ENCODE data around the gene ENOX1. TPM values are rescaled to one million over a fixed set of nuclear protein-coding genes. Genes with fewer than 3 reads are reported as not detected.

Gene ENOX1
- total and polyA plus RNA-seq, 2 of the 8 experiments (the other 6 are each of a cell fraction or from before 2014, with no cell fraction given): 0.23 to 0.37 TPM

DNA sequence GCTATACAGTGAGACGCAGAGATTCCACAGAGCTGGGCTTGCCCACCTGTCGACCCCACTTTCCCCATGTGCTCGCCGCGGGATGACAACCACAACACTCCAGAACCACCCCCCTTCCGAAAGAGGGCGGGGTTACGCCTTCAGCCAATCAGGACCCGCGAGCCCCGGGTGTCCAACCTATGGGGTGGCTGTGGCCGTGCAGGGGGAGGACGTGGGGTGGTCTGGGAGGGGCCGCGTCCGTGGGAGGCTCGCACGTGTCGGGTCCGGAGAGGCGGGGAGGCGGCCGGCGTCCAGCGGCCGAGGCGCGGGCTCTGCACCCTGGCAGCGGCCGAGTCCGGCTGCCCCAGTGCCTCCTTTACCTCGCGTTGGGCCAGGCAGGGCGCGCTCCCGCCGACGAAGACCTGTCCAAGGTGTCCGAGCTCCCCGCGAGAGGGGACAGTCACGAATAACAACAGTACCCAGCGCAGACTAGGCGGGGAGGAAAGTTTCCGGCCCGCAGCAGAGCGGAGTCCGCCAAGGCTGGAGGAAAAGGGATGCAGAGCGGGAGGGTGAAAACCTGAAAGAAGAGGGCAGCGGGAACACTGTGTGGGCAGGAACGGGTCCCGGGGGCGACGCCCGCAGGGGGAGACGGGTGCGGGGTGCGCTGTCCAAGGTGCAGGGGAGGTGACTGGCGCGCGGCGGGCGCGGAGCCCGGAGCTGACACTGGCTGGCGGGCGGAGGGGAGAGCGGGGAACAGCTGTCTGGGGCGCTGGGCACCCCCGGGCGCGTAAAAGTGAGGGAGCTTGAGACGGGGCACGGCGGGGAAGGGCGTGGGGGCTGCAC is 911 bp downstream of the ENOX1 start:
- Histone ChIP-seq H2AK5ac (ENCODE audit: low read depth, low read length) (no peak overlapping the region), H3K79me1 (ENCODE audit: low read depth, low read length) (no peaks in the 10 kb centered on the region), H2BK12ac (ENCODE audit: low read depth, low read length) (no peak overlapping the region), H3K27me3 (replicated peaks in 1 of 4; ENCODE audit: control insufficient read depth in 3 of 4, extremely low read depth in 1 of 4, insufficient read depth in 3 of 4, low read length in 3 of 4) (peaks cover 6 to 71% (median 47%) of the 10 kb centered on the region in 4 experiments), H3K79me2 (ENCODE audit: control insufficient read depth in 1 of 2, insufficient read depth in 2 of 2, low read length in 2 of 2) (no peaks in the 10 kb centered on the region), H3K4me1 (replicated peaks in 1 of 4; ENCODE audit: control insufficient read depth in 3 of 4, insufficient read depth in 4 of 4, low read length in 3 of 4) (peaks cover 3 to 6% (median 5%) of the 10 kb centered on the region in 4 experiments; a peak in 5 of 7 replicates), H2AFZ (ENCODE audit: low read length) (no peak overlapping the region), H3K4me2 (ENCODE audit: insufficient read depth in 1 of 2, low read depth in 2 of 2, low read length in 2 of 2) (peak overlapping the region; percentile 81 to 96), H4K91ac (replicated peaks; ENCODE audit: insufficient read length, low read length) (no peak overlapping the region), H4K8ac (ENCODE audit: extremely low read depth, insufficient read depth, low read length) (peak overlapping the region; percentile 41; the same call in 1 of the 2 replicates), H3K4me3 (ENCODE audit: extremely low read depth in 1 of 4, insufficient read depth in 2 of 4, low read depth in 3 of 4, low read length in 4 of 4) (peak overlapping the region; percentile 39 to 81 (median 50)), H3K18ac (ENCODE audit: extremely low read depth, low read length) (no peak overlapping the region), H4K20me1 (replicated peaks in 1 of 2; ENCODE audit: control insufficient read depth in 1 of 2, insufficient read depth in 2 of 2, low read length in 2 of 2) (peaks cover 0 to 6% of the 10 kb centered on the region in 2 experiments), H3K4ac (replicated peaks; ENCODE audit: insufficient read length, low read depth, low read length) (no peak overlapping the region), H3K23ac (ENCODE audit: insufficient read length) (no peak overlapping the region), H2BK5ac (ENCODE audit: low read depth, low read length) (no peak overlapping the region), H3K9me3 (ENCODE audit: insufficient read depth in 2 of 2, low read depth in 1 of 2, low read length in 1 of 2) (no peaks in the 10 kb centered on the region), H3K9ac (replicated peaks in 1 of 4; ENCODE audit: extremely low read depth in 1 of 4, low read depth in 3 of 4, low read length in 3 of 4) (no peak overlapping the region), H2BK15ac (ENCODE audit: low read length) (no peak overlapping the region), H3K14ac (ENCODE audit: insufficient read length) (no peak overlapping the region), H3K36me3 (ENCODE audit: control insufficient read depth in 2 of 4, insufficient read depth in 4 of 4, low read length in 3 of 4) (no peaks in the 10 kb centered on the region), H3K56ac (replicated peaks; ENCODE audit: insufficient read length, low read depth, low read length) (no peak overlapping the region), H3K23me2 (ENCODE audit: low read depth, low read length) (peaks cover 17% of the 10 kb centered on the region; the same call in 1 of the 2 replicates), H3K27ac (ENCODE audit: low read depth, low read length) (no peak overlapping the region), H2BK20ac (ENCODE audit: low read length) (no peak overlapping the region), H2BK120ac (replicated peaks; ENCODE audit: low read depth, low read length) (no peak overlapping the region), H4K5ac (ENCODE audit: insufficient read length, low read depth, low read length) (no peak overlapping the region)
- WGBS, 2 experiments (ENCODE audit: extremely low coverage in 1 of 2, insufficient coverage in 1 of 2, insufficient read length in 1 of 2, insufficient replicate concordance in 2 of 2, low coverage in 1 of 2, low lambda C conversion rate in 2 of 2, missing lambda C conversion rate in 1 of 2): 2% methylated on average over 58 of the region's 76 CpGs; no CpG with 5 or more reads in 1 of the 2 experiments
- POLR2A ChIA-PET (ENCODE audit: partially characterized antibody): interaction anchor here (1.3 to 1.7 kb wide), 2 partner anchors 15 to 19 kb away, joined by 3 to 6 read pairs; no protein-coding TSS in a partner anchor
- CTCF ChIA-PET (ENCODE audit: partially characterized antibody): interaction anchor here (1.0 to 1.8 kb wide), 3 partner anchors 18 to 344 kb away, joined by 3 to 8 read pairs (median 4); no protein-coding TSS in a partner anchor
- DNase-seq (ENCODE audit: low read depth in 1 of 2, low spot score in 2 of 2) (peak in 1 of 2 experiments; percentile 81), FAIRE-seq (no peak)
- TF ChIP-seq SAP30 (IDR thresholded peaks at IDR 0.05; ENCODE audit: insufficient read depth, insufficient replicate concordance, low read length) (peak; percentile 53), ASH2L (IDR thresholded peaks at IDR 0.05; ENCODE audit: low read length) (peak; percentile 18), EZH2 (IDR thresholded peaks at IDR 0.05; ENCODE audit: low read depth, low read length, severe bottlenecking) (peak; percentile 55), SIN3A (conservative IDR thresholded peaks at IDR 0.05 in 1 of 2, IDR thresholded peaks at IDR 0.05 in 1 of 2; ENCODE audit: low read depth in 1 of 2, low read length in 2 of 2) (peak; percentile 52 to 68; a peak in 2 of 4 replicates), EP300 (IDR thresholded peaks at IDR 0.05; ENCODE audit: borderline replicate concordance in 1 of 2, low read depth in 2 of 2, low read length in 2 of 2) (peak in 1 of 2 experiments; percentile 35; a peak in 1 of 3 replicates)
- TF ChIP-seq, protein P1, sequence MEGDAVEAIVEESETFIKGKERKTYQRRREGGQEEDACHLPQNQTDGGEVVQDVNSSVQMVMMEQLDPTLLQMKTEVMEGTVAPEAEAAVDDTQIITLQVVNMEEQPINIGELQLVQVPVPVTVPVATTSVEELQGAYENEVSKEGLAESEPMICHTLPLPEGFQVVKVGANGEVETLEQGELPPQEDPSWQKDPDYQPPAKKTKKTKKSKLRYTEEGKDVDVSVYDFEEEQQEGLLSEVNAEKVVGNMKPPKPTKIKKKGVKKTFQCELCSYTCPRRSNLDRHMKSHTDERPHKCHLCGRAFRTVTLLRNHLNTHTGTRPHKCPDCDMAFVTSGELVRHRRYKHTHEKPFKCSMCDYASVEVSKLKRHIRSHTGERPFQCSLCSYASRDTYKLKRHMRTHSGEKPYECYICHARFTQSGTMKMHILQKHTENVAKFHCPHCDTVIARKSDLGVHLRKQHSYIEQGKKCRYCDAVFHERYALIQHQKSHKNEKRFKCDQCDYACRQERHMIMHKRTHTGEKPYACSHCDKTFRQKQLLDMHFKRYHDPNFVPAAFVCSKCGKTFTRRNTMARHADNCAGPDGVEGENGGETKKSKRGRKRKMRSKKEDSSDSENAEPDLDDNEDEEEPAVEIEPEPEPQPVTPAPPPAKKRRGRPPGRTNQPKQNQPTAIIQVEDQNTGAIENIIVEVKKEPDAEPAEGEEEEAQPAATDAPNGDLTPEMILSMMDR (IDR thresholded peaks at IDR 0.05; ENCODE audit: control extremely low read depth in 1 of 3, insufficient read depth in 1 of 3, low read depth in 1 of 3, low read length in 3 of 3): no peak

Data from H1 (cell line).